Measurements from ENCODE around the gene XIRP2.
"Not testable (repeated sequence)": the region's sequence is repeated elsewhere in the genome, so short reads cannot be mapped to it uniquely, and the experiment has no call there.

XIRP2 gene

GRCh38 chr2:166942377-166942776 is 54.1 kb downstream of the XIRP2 start:
- no peak for DNase-seq (ENCODE audit: low spot score)

DNA sequence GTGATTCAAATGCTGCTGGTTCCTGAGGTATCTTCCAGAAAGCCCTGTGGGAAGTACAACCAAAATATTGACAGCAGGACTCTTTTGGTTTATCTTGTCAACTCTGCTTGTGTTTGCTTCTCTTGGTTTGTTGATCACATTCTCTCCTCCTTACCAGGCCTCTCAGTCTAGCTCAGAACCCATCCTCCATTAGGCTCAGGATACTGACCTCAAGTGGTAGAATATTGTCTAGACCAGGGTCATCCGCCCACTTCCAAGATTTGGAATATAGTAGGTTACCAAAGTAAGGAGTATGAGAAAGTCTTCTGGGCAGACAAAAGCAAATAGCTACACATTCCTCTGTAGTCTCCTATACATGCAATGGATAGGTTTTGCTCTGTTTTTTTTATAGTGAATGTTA is 56.6 kb downstream of the XIRP2 start:
- no peak for DNase-seq (ENCODE audit: low spot score)

- no peak for DNase-seq (ENCODE audit: low spot score)
Observed at GRCh38 chr2:166957686-166958085, 69.4 kb downstream of the XIRP2 start.

GRCh38 chr2:166958986-166959481 is 70.8 kb downstream of the XIRP2 start:
- no peak for DNase-seq (ENCODE audit: low spot score)

GRCh38 chr2:166959556-166959955 is 71.3 kb downstream of the XIRP2 start:
- no peak for DNase-seq (ENCODE audit: low spot score)

DNA sequence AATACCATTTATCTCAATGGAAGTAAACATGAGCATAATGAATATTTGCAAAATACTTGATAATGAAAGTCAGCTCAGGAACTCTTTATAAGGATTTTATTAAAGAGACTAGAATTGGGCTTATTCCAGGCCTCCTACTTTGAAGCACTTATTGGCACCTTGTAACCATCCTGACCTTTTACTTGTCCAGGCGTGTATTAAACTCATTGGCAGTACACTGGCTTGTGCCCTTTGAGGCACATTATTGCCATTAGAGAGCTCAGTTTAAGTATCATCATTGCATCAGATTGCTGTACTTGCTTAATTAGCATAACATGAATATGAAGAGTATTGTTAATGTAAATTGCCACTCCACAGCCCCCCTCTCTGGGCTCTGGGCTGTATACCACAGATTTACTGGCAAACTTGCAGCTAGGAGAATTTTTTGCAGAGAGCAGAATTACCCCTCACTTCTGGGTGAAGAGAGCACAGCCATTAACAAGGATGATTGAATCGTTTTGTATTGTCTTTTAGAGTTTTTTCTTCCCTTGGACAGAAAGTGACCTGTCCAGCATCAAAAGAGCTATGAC is 72.5 kb downstream of the XIRP2 start:
- DNase-seq (ENCODE audit: low spot score) = no peak

- no peak for DNase-seq (ENCODE audit: low spot score)
Observed at GRCh38 chr2:166961933-166962332, 73.7 kb downstream of the XIRP2 start.

- no peak for DNase-seq (ENCODE audit: low spot score)
Observed at GRCh38 chr2:166969486-166969885, 81.2 kb downstream of the XIRP2 start.

DNA sequence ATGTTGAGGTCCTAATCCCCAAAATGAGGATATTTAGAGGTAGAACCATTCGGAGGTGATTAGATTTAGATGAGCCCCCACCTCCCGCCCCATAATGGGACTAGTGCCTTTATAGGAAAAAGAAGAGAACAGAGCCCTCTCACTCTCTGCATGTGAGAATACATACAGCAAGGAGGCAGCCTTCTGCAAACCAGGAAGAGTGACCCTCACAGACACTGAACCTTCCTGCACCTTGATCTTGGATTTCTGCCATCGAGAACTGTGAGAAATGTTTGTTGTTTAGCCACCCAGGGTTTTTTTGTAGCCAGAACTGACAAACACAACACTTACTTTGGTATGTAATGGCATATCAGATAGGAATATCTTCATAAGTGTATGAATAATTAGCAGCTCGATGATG is 83.7 kb downstream of the XIRP2 start:
- DNase-seq (ENCODE audit: low spot score) = no peak

DNA sequence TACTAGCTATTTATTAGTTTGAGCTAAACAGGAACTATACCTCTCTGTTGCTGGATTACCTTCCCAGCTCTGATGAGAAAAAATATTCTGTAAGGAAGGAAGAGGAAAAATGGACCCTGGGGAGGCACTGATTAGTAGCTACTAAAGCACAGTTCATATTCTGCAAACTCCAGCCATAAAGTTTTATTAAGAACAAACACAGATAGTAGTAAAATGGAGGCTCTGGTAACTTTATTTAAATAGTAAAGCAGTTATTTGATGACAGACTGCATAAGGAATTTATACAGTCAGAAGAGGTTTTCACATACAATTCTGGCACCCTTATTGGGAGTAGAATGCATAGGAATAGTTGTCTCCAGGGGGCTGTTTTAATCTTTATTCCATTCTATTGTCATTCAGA is 84.1 kb downstream of the XIRP2 start:
- no peak for DNase-seq (ENCODE audit: low spot score)

DNA sequence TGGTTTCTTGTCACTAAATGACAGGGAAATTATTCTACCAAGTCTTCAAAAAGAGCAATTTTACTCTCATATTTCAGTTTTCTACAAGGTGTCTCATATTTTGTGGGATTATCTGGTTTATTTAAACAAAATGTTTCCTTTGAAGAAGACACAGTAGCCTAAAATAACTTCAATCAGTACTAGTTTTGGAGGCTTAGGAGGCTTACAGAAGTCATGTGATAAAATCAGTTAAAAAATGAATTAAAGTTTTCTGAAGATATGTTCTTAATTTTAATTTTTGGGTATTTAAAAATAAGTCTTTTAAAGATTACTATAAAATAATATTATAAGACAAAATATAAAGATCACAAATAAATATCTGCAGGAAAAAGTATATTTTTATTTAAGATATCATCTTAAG is 95.9 kb downstream of the XIRP2 start:
- DNase-seq (ENCODE audit: low spot score) = no peak

GRCh38 chr2:166984797-166985196 is 96.5 kb downstream of the XIRP2 start:
- no peak for DNase-seq (ENCODE audit: low spot score)

DNA sequence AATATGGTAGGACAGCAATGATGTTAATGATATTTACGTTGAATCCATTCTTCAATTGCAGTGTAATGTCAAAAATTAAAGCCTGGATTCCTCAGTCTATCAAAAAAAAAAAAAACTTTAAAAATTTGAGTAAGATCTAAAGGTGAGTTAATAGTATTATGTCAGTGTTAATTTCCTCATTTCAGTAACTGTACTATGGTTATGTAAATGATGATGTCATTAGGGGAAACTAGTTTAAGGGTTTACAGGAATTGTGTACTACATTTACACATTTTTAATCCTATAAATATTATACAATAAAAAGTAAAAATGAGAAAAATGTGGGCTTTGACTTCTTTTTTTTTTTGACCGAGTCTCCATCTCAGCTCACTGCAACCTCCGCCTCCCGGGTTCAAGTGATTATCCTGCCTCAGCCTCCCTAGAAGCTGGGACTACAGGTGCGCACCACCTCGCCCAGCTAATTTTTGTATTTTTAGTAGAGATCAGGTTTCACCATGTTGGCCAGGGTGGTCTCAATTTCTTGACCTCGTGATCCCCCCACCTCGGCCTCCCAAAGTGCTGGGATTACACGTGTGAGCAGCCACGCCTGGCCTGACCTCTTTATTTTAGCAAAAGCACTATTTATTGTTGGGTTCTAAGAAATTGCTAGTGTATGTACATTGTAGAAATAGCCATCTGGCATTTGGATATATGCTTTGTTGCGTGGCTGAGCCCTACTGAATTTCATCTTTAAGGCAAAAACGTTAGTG is 106.5 kb downstream of the XIRP2 start:
- no peak for DNase-seq (ENCODE audit: low spot score)

GRCh38 chr2:166996465-166996864 is 108.2 kb downstream of the XIRP2 start:
- no peak for DNase-seq (ENCODE audit: low spot score)

- DNase-seq (ENCODE audit: low spot score) = no peak
Observed at GRCh38 chr2:167001165-167001564, 112.9 kb downstream of the XIRP2 start.

DNA sequence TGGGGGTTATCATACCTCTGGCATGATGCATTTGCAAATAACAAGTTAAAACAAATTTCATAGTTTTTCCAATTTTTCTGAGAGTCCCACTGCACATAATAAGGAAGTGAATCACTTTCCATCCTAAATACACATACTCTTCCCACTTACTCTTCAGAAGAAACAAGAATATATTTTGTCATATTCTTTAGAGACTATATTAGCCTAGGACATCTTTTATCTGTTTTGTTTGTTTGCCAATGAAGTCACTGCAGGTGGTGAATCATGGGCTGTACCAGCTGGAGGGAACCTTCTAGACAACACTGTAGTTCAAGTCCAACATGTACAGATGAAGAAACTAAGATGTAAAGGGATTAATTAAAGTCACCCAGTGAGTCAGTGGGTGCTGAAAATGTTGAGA is 116.8 kb downstream of the XIRP2 start:
- DNase-seq (ENCODE audit: low spot score) = no peak

DNA sequence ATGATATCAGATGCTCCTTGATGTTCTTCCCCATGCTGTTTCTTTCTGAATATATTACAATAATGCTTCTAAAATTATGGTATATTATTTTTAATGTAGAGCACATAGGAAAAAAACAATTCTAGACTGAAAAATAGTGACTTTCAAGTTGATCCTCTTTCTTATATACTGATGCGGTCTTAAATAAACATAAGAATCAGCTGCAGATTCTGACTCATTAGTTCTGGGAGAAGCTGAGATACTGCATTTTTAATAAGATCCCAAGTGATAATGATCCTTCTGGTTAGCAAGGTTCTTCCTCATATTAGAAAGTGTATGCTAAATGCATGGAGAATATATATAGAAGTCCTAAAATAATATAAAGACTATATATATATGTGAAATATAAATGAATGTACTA is 124.9 kb downstream of the XIRP2 start:
- no peak for DNase-seq (ENCODE audit: low spot score)

DNA sequence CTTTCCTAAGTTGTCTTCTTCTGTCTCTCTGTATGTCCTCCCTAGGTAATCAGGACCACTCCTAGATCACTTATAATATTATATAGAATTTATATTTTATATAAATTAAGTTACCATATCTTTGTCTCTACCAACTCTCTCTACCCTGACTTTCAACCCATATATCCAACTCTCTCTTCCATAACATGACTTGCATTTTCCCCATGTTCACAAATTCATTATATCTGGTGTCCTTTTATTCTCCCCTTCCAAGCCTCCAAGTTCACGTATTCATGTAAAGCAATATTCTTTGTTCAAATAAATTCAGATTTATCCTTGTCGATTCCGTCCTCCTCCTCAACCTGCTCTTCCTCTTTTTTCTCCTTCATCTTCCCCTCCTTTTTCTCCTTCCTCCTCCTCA is 127.5 kb downstream of the XIRP2 start:
- DNase-seq (ENCODE audit: low spot score) = no peak

- DNase-seq (ENCODE audit: low spot score) = no peak
Observed at GRCh38 chr2:167017021-167017420, 128.7 kb downstream of the XIRP2 start.

GRCh38 chr2:167018590-167018989 is 130.3 kb downstream of the XIRP2 start:
- no peak for DNase-seq (ENCODE audit: low spot score)

GRCh38 chr2:167028503-167028902 is 140.2 kb downstream of the XIRP2 start:
- DNase-seq (ENCODE audit: low spot score) = no peak

DNA sequence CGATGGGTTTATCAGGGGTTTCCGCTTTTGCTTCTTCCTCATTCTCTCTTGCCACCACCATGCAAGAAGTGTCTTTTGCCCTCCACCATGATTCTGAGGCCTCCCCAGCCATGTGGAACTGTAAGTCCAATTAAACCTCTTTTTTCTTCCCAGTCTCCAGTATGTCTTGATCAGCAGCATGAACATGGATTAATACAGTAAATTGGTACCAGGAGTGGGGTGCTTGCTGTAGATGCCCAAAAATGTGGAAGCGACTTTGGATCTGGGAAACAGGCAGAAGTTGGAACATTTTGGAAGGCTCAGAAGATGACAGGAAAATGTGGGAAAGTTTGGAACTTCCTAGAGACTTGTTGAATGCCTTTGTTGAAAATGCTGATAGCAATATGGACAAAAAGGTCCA is 146.7 kb downstream of the XIRP2 start:
- DNase-seq (ENCODE audit: low spot score) = not testable (repeated sequence)

GRCh38 chr2:167048829-167049228 is 160.5 kb downstream of the XIRP2 start:
- no peak for DNase-seq (ENCODE audit: low spot score)

DNA sequence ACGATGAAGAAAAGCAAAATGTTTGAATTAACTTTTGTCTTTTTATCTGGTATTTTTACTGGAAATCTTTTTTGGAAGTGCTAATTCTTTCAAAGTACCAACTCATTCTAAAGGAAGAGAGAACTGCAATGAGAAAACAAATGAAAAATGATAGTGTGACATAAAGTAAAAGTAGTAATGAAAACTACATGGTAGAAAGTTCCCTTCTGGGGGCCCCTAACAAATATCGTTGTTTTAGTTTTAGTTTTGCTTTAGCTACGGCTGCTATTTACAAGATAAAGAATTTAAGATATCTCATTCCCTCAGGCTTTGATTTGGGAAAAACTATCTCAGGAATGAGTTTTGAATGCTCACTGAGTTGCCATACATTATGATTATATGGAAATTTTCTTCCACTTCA is 161.4 kb downstream of the XIRP2 start:
- DNase-seq (ENCODE audit: low spot score) = no peak
